Left cardiac atrium (tissue), 4 donors: ENCODE data around the gene FAU. TPM values are rescaled to one million over a fixed set of nuclear protein-coding genes. Genes with fewer than 3 reads are reported as not detected.
"Not testable (repeated sequence)": the region's sequence is repeated elsewhere in the genome, so short reads cannot be mapped to it uniquely, and the experiment has no call there.

ENCODE experiments used
- ATAC-seq, 2 donors: fragments of 200-7000 bp; cut with Tn5 transposase; one replicate each; pipeline ENCODE4 v1.9.1; 2020; ENCODE audit warnings: mild to moderate bottlenecking in 2 of 2, moderate library complexity in 2 of 2
- DNase-seq: peaks from one replicate; pipeline ENCODE4 v3.0.0-alpha.2; 2020
- intact Hi-C, 2 donors: fragments of 100-400 bp; cut with DNase I; formaldehyde crosslinking; loops; one replicate each; pipeline versions ENCODE4 v1.14.1 to v1.15.1; 2022 to 2023
- total RNA-seq, 2 donors: library from RNA; stranded (reverse); fragmentation: NEBNext Ultra II Directional; extraction: Animal tissue kit (Norgen Biotek cat#: 25700); gene quantifications; one replicate each; pipeline ENCODE4 v1.2.1, GENCODE V29; 2021
- donor health status: DM: no; HTN: yes; CAD: no.
- donor health status: DM: no; HTN: yes; CAD: no; lungs with severe emphysema.
- donor health status: DM: yes; HTN: yes; CAD: no.
- donor health status: Dilated cardiomyopathy.

The FAU gene
- total RNA-seq, 2 donors from 2014 or later, result 651 to 723 TPM

DNA sequence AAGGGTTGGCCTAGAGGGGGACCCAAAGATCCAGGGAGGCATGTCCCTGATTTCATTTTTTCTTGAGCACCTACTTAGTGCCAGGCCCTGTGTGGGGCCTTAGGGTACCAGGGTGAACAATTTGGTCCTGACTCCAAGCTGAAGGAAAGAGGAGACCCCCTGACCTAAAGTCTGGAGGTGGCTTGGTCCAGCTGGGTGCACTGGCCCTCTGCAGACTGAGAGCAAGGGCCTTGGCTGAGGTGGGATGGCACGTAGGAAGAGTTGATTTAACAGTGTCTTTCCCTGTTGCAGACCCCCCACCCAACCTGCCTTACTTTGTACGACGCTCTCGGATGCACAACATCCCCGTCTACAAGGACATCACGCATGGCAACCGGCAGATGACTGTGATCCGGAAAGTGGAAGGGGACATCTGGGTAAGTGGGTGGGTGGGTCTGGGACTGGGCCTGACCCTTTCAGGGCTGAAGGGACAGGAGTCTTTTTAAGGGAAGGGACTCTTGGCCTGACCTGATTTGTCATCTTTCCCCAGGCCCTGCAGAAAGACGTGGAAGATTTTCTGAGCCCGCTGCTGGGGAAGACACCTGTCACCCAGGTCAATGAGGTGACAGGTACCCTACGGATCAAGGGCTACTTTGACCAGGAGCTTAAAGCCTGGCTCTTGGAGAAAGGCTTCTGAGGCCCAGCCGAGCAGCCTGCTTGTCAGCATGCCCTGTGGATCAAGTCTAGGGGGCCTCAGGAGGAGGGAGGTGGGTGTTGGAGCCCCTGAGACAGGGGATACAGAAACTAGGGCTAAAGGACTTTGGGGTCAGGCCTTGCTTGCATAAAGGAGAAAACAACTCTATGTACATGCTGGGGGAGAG lies 3.5 kb upstream of the FAU start:
- no peak for DNase-seq
- ATAC-seq, result no peak
- intact Hi-C loops, result no loop called here

DNA sequence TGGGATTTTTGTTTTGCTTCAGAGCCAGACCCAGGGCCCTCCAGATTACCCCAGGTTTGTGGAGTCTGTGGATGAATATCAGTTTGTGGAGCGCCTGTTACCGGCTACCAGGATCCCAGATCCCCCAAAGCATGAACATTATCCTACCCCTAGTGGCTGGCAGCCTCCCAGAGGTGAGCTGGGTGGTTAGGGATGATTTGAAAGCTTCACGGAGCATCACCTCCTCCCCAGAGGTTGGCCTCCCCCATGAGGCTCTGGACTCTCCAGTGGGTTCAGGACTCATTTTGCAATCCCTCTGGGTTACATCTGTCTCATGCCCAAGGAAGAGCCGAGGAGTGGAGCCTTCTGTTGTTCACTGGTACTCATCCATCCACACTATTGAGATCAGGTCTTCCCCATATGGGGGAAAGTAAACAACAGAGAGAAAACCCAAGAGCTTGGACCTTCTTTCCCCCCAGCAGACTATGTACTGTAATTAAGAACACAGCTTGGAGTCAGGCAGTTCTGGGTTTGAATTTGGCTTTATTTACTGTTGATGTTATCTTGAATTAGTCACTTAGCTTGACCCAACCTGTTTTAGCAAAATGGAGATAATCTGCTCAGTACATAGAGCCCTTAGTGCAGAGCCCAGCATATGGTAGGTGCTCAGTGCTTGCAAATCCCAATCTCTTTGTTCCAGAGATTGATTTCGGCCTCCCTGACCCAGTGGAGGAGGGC lies 2.7 kb upstream of the FAU start:
- intact Hi-C loops, result loop anchor here in 1 of 2 donors (5.0 kb wide), 1 partner anchor 58 kb away; the partner anchor contains the start of gene CAPN1
- no peak for ATAC-seq
- no peak for DNase-seq

DNA sequence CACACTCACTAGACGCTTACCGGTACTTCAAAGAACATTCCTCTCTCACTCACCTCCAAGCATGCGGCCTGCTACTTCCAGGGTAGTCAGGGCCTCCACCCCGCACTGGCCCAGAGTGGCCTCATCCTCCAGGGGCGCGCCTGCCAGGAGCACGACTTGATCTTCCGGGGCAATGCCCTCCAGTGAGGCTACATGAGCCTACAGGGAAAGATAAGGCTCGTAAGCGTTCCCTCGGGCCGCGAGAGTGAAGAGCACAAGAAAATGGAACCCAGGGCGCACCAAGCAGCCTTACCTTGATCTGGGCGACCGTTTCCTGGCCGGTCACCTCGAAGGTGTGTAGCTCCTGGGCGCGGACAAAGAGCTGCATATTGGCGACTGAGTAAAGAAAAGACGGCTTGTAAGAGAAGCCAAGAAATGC lies 478 bp downstream of the FAU start:
- intact Hi-C loops, result loop anchor here in 1 of 2 donors (5.0 kb wide), 1 partner anchor 61 kb away; the partner anchor contains the start of gene CAPN1
- peak in 1 of 2 donors; percentile 0 for ATAC-seq
- DNase-seq, result no peak

DNA sequence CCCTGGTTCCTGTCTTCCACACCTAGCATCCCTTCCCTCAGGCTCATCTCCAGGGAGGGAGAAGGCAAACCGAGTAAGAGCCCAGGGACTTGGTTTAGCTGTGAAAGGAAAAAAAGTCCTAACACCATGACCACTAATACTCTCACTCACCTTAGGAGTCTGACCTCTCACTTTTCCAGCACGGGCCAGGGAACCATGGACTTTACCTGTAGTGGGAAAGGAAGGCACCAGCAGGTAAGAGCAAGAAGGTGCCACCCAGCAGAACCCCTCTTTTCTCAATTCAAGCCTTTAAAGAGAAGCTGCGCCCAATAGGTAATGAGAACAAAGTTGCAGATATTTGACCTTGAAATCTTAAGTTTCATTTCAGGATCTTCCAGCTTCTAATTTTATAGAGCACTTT lies 1.1 kb downstream of the FAU start:
- no peak for ATAC-seq
- no peak for DNase-seq
- intact Hi-C loops, result loop anchor here in 1 of 2 donors (5.0 kb wide), 1 partner anchor 61 kb away; the partner anchor contains the start of gene CAPN1

DNA sequence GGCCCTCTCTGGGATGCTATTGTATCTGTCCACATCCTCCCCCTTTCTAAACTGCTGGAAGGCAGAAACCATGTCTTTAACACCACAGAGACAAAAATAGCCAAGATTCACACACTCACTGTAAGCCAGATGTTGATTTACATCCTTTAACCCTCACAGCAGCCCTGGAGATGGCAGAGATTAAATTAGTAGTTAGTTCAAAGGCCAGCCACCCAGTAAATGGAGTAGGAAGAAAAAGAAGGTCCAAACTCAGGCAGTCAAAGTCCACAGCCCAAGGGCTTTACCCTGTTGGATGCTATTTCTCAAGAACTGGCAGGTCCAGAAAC lies 2.3 kb downstream of the FAU start:
- no peak for ATAC-seq
- DNase-seq, result no peak
- intact Hi-C loops, result loop anchor here in 1 of 2 donors (5.0 kb wide), 1 partner anchor 107 kb away; the partner anchor contains the start of gene ARL2

DNA sequence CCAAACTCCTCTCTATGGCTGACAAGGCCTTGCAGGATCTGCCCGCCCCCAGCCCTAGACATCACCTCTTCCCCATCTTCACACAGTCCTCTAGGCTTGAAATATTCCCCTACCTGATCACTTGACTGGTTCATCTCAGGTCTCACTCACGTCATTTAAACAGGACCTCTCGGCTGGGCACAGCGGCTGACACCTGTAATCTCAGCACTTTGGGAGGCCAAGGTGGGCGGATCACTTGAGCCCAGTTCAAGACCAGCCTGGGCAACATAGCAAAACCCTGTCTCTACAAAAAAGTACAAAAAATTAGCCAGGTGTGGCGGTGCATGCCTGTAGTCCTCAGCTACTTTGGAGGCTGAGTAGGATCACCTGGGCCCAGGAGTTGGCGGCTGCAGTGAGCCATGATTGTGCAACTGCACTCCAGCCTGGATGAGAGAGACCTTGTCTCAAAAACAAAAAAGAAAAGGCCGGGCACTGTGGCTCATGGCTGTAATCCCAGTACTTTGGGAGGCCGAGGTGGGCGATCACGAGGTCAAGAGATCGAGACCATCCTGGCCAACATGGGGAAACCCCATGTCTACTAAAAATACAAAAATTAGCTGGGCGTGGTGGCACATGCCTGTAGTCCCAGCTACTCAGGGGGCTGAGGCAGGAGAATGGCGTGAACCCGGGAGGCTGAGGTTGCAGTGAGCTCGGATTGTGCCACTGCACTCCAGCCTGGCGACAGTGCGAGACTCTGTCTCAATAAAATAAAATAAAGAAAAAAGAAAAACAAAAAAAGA lies 2.9 kb downstream of the FAU start:
- DNase-seq, ATAC-seq: not testable (repeated sequence)
- intact Hi-C loops, result loop anchor here in 1 of 2 donors (5.0 kb wide), 1 partner anchor 107 kb away; the partner anchor contains the start of gene ARL2

DNA sequence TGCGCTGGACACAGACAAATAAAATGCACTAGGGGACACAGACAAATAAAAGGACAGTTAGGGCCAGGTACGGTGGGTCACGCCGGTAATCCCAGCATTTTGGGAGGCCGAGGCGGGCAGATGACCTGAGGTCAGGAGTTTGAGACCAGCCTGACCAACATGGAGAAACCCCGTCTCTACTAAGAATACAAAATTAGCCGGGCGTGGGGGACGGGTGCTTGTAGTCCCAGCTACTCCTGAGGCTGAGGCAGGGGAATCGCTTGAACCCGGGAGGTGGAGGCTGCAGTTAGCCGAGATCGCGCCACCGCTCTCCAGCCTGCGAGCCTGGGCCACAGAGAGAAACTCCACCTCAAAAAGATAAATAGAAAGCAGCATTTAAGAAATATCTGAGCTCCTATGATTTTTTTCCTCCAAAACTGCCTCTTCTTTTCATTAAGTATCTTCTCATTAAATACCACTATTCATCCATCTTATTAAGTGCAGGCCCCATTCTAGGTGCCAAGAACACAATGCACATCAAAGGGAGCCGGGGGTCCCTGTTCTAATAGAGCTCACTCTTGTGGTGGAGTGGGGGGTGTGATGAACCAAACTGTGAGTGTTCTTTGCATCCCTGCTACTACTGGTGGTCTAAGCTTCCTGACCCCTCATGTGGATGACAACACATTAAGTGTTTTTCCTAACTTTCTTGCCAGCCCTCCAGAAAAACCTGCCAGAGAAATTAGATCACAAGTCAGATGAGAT lies 3.7 kb downstream of the FAU start:
- intact Hi-C loops, result loop anchor here in 1 of 2 donors (5.0 kb wide), 1 partner anchor 106 kb away; the partner anchor contains the start of gene ARL2
- DNase-seq, result no peak
- no peak for ATAC-seq

DNA sequence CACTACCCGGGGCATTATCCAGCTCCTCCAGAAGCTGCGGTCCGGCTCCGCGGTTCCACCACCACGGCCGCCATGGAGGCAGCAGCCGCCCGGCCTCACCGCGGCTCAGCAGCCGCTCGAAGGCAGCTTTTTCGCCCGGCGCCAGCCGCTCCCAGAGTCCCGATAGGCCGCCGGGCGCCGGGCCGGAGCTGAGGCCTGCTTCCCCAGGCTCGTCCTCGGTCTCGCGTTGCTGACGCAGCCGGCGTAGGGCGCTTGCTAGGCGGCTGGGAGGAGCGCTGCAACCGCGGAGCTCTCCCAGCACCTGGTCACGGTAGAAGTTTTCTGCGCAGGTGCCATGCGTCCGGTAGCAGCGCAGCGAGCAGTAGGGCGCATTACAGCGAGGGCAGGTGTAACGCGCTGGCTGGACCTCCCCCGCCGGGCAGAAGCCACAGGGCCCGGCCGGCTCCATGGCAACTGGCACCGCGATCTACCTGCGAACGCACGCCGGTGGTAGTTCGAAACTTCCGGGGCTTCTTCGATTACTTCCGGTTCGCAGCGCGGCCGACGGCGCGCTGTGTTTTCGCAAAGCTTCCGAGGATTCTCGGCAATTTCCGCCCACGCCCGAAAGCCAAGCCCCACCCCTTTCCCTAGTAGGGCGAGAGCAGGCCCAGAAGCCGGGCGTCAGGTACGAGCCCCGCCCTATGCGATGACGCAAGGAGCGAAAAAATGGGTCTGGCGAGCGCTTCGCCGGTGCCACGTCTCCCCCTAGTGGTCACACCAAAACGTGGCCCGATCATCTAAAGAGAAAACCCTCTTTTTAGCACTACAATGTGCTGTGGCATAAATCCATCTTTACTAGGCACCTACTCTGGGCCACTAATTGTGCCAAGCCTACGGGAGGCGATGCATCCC lies 4.5 kb downstream of the FAU start, which contains the start of gene ZNHIT2:
ZNHIT2 (minus strand) TSS at position 496 of the 891 bp plus-strand sequence; CDS start at position 448, 48 bp downstream.
- ATAC-seq (peak; percentile 86 to 87), DNase-seq (peak; percentile 100)
- intact Hi-C loops, result loop anchor here in 1 of 2 donors (5.0 kb wide), 1 partner anchor 105 kb away; the partner anchor contains the start of gene ARL2

DNA sequence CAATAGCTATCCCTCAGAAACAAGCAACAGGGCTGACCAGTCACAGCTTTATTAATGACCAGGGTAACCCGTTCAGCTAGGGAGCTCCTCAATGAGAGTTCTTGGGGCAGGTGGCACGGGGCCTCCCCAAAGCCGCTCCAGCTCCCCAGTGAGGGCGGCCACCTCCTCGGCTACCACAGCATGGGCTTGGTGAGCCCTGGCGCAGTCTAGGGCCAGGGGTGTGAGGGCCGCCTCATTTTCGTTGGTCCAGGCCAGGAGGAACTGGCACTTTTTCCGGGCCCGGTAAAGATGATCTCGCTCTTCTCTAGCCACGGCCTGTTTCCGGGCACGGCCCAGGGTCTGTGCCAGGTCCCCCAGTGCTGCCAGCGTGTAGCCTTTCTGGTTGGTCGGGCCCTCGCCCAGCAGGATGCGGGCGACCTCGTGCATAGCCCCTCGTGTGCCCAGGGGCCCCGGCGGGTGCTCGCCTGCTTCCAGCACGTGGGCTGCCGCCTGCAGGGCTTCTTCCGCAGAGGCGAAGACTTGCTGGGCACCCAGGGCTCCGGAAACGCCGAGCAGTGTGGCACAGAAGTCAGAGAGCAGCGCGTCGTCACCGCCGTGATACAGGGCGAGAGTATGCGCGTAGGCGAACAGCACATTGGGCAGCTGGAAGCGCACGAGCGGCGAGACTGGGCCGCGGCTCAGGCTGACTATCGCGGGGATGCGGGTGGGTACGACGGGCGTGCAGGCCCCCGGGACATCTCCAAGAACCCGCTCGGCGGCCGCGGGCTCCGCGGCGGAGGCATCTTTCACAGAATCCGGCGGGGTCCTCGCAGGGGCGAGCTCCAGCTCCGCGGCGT lies 5.3 kb downstream of the FAU start:
- no peak for DNase-seq
- intact Hi-C loops, result loop anchor here in 1 of 2 donors (5.0 kb wide), 1 partner anchor 104 kb away; the partner anchor contains the start of gene ARL2

DNA sequence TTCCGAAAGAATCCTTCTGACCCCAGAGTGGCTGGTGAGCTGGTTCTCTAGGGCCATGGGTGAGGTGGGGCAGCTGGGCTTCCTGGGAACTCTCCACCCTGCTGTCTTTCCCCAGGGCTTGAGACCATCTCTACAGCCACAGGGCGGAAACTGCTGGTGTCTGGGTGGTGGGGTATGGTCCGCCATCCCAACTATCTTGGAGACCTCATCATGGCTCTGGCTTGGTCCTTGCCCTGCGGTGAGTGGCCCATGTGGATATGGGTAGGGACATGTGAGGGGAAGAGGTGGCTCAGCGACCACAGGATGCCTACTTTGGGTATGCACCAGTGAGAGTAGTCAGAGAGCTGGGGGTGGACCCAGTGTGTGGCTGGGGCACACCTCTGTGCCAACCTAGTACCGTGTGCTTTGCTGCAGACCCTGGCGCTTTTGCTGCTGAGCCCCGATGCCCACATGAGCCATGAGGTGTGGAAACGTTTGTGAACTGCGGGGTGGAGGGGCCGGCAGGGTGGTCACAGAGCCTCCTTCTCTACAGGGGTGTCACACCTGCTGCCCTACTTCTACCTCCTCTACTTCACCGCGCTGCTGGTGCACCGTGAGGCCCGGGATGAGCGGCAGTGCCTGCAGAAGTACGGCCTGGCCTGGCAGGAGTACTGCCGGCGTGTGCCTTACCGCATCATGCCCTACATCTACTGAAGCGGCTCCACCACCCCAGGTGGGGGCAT lies 6.4 kb downstream of the FAU start:
- ATAC-seq (no peak), DNase-seq (no peak)
- intact Hi-C loops, result loop anchor here in 1 of 2 donors (5.0 kb wide), 1 partner anchor 103 kb away; the partner anchor contains the start of gene ARL2

More for the DNA sequence above, 5.3 kb downstream of the FAU start:
- ATAC-seq, result peak; percentile 4 to 5

DNA sequence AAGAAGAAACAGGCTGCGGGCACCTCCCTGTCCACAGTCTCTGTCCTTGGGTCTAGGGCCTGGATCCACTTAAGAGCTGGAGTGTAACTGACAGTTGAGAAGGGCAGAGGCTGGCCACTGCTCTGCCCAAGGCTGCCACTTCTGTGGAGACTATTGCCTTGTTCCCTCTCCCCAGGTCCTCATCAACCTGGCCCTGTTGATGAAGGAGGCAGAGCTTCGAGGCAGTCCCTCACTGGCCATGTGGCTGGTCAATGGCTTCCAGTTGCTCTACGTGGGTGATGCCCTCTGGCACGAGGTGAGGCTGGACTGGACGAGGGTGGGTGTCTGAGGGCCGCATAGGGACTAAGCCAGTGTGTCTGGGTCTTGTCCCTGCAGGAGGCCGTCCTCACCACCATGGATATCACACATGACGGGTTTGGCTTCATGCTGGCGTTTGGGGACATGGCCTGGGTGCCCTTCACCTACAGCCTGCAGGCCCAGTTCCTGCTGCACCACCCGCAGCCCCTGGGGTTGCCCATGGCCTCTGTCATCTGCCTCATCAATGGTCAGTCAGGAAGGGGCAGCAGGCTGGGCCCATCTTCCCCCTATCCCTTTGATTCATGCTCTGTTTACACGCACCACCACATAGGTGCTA lies 7.3 kb downstream of the FAU start:
- no peak for ATAC-seq
- no peak for DNase-seq
- intact Hi-C loops, result loop anchor here in 1 of 2 donors (5.0 kb wide), 1 partner anchor 102 kb away; the partner anchor contains the start of gene ARL2

DNA sequence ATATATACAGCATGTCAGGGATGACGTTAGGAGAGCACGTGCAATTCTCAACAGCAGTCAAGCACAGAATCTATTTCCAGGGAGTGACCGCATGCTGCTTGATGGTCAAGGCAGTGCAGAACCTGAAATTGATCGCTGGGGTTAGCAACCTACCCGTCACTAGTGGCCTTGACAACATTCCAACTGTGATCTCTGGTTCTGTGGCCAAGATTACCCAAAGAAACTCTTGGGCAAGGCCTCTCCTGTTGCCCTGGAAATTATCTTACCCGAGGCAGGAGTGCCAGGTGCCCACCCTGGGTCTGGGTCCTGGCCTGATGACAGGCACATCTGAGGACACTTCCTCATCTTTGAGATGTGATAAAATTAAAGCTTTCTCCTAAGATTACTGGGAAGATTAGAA lies 8.1 kb downstream of the FAU start:
- intact Hi-C loops, result no loop called here
- DNase-seq, result no peak
- ATAC-seq, result no peak

DNA sequence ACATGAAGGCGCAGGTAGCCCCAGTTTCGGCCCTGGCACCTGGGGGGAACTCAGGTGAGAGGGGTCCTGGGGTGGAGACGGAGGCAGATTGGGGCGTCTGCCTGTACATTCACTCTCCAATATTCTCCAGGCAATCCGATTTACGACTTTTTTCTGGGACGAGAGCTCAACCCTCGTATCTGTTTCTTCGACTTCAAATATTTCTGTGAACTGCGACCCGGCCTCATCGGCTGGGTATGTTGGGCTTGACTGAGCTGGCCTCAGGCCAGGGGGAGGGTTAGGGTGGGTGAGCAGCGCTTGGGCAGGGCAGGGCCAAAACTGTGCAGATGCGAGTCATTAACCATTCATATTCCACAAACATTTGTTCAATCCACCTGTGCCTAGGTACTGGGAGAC lies 8.6 kb downstream of the FAU start:
- DNase-seq (no peak), ATAC-seq (no peak)
- intact Hi-C loops, result no loop called here

DNA sequence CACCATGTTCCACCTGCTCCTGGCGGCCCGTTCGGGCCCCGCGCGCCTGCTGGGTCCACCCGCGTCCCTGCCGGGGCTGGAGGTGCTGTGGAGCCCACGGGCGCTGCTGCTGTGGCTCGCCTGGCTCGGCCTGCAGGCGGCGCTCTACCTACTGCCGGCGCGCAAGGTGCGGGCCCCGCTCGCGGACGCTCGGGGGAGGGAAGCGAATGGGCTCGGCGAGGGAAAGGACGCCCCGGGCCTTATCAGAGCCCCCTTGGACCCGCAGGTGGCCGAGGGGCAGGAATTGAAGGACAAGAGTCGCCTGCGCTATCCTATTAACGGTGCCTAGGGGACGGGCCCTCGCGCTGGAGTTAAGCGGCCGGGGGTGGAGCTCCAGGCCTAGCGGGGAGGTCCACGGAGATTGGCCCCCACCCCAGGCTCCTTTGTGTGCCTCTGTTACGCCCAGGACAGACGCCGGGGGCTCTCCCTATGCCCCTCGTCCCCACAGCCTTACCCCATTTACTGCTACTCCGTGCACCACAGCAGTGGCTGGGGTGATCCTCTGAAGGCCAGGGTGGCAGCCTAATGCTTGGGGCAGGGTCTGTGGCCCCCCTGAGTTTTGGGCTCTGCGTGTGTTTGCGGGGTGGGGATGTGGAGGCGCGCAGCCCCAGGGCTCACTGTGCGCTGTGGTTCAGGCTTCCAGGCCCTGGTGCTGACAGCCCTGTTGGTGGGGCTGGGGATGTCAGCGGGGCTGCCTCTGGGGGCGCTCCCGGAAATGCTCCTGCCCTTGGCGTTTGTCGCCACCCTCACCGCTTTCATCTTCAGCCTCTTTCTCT lies 9.2 kb downstream of the FAU start:
- peak; percentile 63 to 65 for ATAC-seq
- intact Hi-C loops, result no loop called here
- DNase-seq, result no peak
